Keratinocyte (primary cell): ENCODE data around the gene GPR63. TPM values are rescaled to one million over a fixed set of nuclear protein-coding genes. Genes with fewer than 3 reads are reported as not detected.

Source experiments
- DNase-seq: peaks from one replicate; pipeline ENCODE4 v3.0.0-alpha.2; 2011; ENCODE audit warnings: low read depth, missing footprints, low spot score
- FAIRE-seq: peaks from 2 replicates; lab custom pipeline; 2011; peaks lifted over from hg19 to GRCh38; lab: Jason Lieb, UNC
- H2AFZ ChIP-seq: 2 replicates; pipeline ENCODE4 v1.6.0; 2012; ENCODE audit warnings: low read length, control low read depth, inconsistent platforms; ENCODE audit not compliant: control insufficient read depth
- H3K27ac ChIP-seq: 2 replicates; pipeline ENCODE4 v1.5.1; 2011; ENCODE audit warnings: low read length; ENCODE audit not compliant: control insufficient read depth, insufficient read depth
- H3K27me3 ChIP-seq: 3 replicates; pipeline ENCODE4 v1.6.0; 2011; ENCODE audit warnings: low read length; ENCODE audit not compliant: control insufficient read depth, insufficient read depth; ENCODE audit errors: extremely low read depth
- H3K36me3 ChIP-seq, 2 experiments: 2 replicates in 1 of 2; 3 replicates in 1 of 2; pipeline ENCODE4 v1.5.1; 2011; ENCODE audit warnings: low read length in 2 of 2, mild to moderate bottlenecking in 1 of 2; ENCODE audit not compliant: control insufficient read depth in 2 of 2, insufficient read depth in 2 of 2; ENCODE audit errors: extremely low read depth in 1 of 2
- H3K4me1 ChIP-seq: 3 replicates; pipeline ENCODE4 v1.5.1; 2011; ENCODE audit warnings: low read length; ENCODE audit not compliant: control insufficient read depth, insufficient read depth; ENCODE audit errors: extremely low read depth
- H3K4me2 ChIP-seq: 3 replicates; pipeline ENCODE4 v1.6.0; 2011; ENCODE audit warnings: low read depth, low read length; ENCODE audit not compliant: control insufficient read depth, insufficient read depth; ENCODE audit errors: extremely low read depth
- H3K4me3 ChIP-seq, 3 experiments: fragments of 200-600 bp in 1 of 3; sonication (generic) in 1 of 3; 2 replicates in 2 of 3; 3 replicates in 1 of 3; pipeline ENCODE4 v1.5.1; 2011 to 2016; ENCODE audit warnings: low read length in 3 of 3, mild to moderate bottlenecking in 3 of 3, control low read depth in 2 of 3, inconsistent platforms in 1 of 3, low read depth in 1 of 3, mixed read lengths in 1 of 3, mixed run types in 1 of 3, moderate library complexity in 1 of 3; ENCODE audit not compliant: control insufficient read depth in 2 of 3, insufficient read depth in 2 of 3; ENCODE audit errors: extremely low read depth in 1 of 3
- H3K79me2 ChIP-seq: 2 replicates; pipeline ENCODE4 v1.6.0; 2012; ENCODE audit warnings: low read length; ENCODE audit not compliant: control insufficient read depth, insufficient read depth
- H3K9ac ChIP-seq: 3 replicates; pipeline ENCODE4 v1.6.0; 2011; ENCODE audit warnings: low read length; ENCODE audit not compliant: control insufficient read depth, insufficient read depth; ENCODE audit errors: extremely low read depth
- H3K9me1 ChIP-seq: 3 replicates; pipeline ENCODE4 v1.6.0; 2011; ENCODE audit warnings: low read length; ENCODE audit not compliant: control insufficient read depth, insufficient read depth; ENCODE audit errors: extremely low read depth
- H3K9me3 ChIP-seq: 2 replicates; pipeline ENCODE4 v1.5.1; 2012; ENCODE audit warnings: low read depth, low read length; ENCODE audit not compliant: control insufficient read depth
- H4K20me1 ChIP-seq: 3 replicates; pipeline ENCODE4 v1.6.0; 2011; ENCODE audit warnings: low read length; ENCODE audit not compliant: control insufficient read depth, insufficient read depth; ENCODE audit errors: extremely low read depth
- CTCF ChIP-seq, 3 experiments: IDR thresholded peaks in 1 of 3; conservative IDR thresholded peaks in 1 of 3; optimal IDR thresholded peaks in 1 of 3; 2 replicates in 2 of 3; 3 replicates in 1 of 3; pipeline versions ENCODE3 to v1.5.1; 2011; ENCODE audit warnings: low read length in 3 of 3, mild to moderate bottlenecking in 3 of 3, moderate library complexity in 2 of 3, control low read depth in 1 of 3, inconsistent platforms in 1 of 3; ENCODE audit not compliant: insufficient read depth in 2 of 3; ENCODE audit errors: extremely low read depth in 1 of 3
- EZH2 ChIP-seq: IDR thresholded peaks from one replicate; pipeline ENCODE4 v1.6.1; 2012; ENCODE audit warnings: inconsistent platforms, mild to moderate bottlenecking, low read length, moderate library complexity
- dilution Hi-C: fragments of 300-500 bp; cut with MboI; formaldehyde crosslinking; loops from one replicate; pipeline ENCODE4 v1.7.0; 2020; ENCODE audit warnings: low sequenced_read_pairs; ENCODE audit not compliant: extremely low pct_ligation_motif_present
- polyA plus RNA-seq, 5 experiments: library from polyadenylated mRNA; depleted of rRNA in 3 of 5; stranded (reverse) in 3 of 5; stranded (forward) in 1 of 5; unstranded in 1 of 5; fragments of >200 nt; gene quantifications; 1 replicate in 1 of 5; 2 replicates in 3 of 5; 3 replicates in 1 of 5; pipeline versions ENCODE4 v1.2.1 to v1.2.3, GENCODE V29; 2011 to 2012; ENCODE audit warnings: missing spikeins in 2 of 5, low read depth in 1 of 5, low replicate concordance in 1 of 5

Gene GPR63
- polyA plus RNA-seq, 1 donor (not counting 4 experiments of a cell fraction or from before 2014, with no cell fraction given): 1.9 TPM

- dilution Hi-C loops: no loop called here
- DNase-seq: no peak
- no peak for TF ChIP-seq EZH2
- TF ChIP-seq CTCF (optimal IDR thresholded peaks at IDR 0.05 in 1 of 3, IDR thresholded peaks at IDR 0.05 in 1 of 3, conservative IDR thresholded peaks at IDR 0.05 in 1 of 3; ENCODE audit: extremely low read depth in 1 of 3, insufficient read depth in 2 of 3, low read length in 3 of 3): no peak
Measured at GRCh38 chr6:96853083-96853482, 15.8 kb upstream of the GPR63 start.

GRCh38 chr6:96852605-96853004, 15.3 kb upstream of the GPR63 start:
- Histone ChIP-seq H3K4me1 (no peaks in the 10 kb centered on the region), H2AFZ (no peak overlapping the region), H3K27me3 (no peaks in the 10 kb centered on the region), H3K4me2 (no peak overlapping the region), H3K27ac (no peak overlapping the region), H3K36me3 (no peaks in the 10 kb centered on the region), H3K9me1 (no peaks in the 10 kb centered on the region), H3K4me3 (no peak overlapping the region), H3K9ac (no peak overlapping the region), H3K79me2 (no peaks in the 10 kb centered on the region), H3K9me3 (no peaks in the 10 kb centered on the region), H4K20me1 (no peaks in the 10 kb centered on the region)
- DNase-seq (no peak), FAIRE-seq (no peak)
- no peak for TF ChIP-seq CTCF (optimal IDR thresholded peaks at IDR 0.05 in 1 of 3, IDR thresholded peaks at IDR 0.05 in 1 of 3, conservative IDR thresholded peaks at IDR 0.05 in 1 of 3; ENCODE audit: extremely low read depth in 1 of 3, insufficient read depth in 2 of 3, low read length in 3 of 3)
- no peak for TF ChIP-seq EZH2
- dilution Hi-C loops: no loop called here

More at GRCh38 chr6:96853083-96853482, 15.8 kb upstream of the GPR63 start:
- Histone ChIP-seq H3K27me3 (no peaks in the 10 kb centered on the region), H3K4me1 (no peaks in the 10 kb centered on the region), H2AFZ (no peak overlapping the region), H3K9ac (no peak overlapping the region), H3K4me3 (no peak overlapping the region), H3K9me1 (no peaks in the 10 kb centered on the region), H3K4me2 (no peak overlapping the region), H3K79me2 (no peaks in the 10 kb centered on the region), H3K9me3 (no peaks in the 10 kb centered on the region), H3K27ac (no peak overlapping the region), H3K36me3 (no peaks in the 10 kb centered on the region), H4K20me1 (no peaks in the 10 kb centered on the region)
- FAIRE-seq: no peak
